GM12873 (cell line): ENCODE data around the gene ZNF479.

ENCODE experiments used
- CTCF ChIP-seq: IDR thresholded peaks from 2 replicates; pipeline ENCODE4 v1.5.1; 2012; ENCODE audit warnings: low read depth, mild to moderate bottlenecking, moderate library complexity, low read length, control low read depth; ENCODE audit not compliant: insufficient read depth; ENCODE audit errors: missing control alignments

ZNF479 gene

DNA sequence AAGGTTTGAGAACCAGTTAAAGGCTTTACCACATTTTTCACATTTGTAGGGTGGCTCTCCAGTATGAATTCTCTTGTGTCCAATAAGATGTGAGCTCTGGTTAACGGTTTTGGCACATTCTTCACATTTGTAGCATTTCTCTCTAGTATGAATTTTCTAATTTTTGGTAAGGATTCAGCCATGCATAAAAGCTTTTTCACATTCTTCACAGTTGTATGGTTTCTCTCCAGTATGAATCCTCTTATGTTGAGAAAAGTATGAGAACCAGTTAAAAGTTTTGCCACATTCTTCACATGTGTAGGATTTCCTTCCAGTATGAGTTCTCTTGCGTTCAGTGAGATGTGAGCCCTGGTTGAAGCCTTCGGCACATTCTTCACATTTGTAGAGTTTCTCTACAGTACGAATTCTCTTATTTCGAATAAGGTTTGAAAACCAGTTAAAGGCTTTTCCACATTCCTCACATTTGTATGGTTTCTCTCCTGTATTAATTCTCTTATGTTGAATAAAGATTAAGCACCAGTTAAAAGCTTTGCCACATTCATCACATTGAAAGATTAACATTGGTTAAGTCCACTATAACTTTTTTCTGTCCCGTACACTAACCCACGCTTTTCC lies 33.2 kb upstream of the ZNF479 start:
- no peak for TF ChIP-seq CTCF
